HepG2 (cell line): ENCODE data around the gene SPNS3.

Experiments used
- CEBPZ ChIP-seq: IDR thresholded peaks from 2 replicates; pipeline ENCODE4 v1.6.1; 2012; ENCODE audit warnings: low read length, improper control_type of control experiment
- CTCF ChIP-seq: sonication (generic); formaldehyde crosslinking; IDR thresholded peaks from 2 replicates; pipeline ENCODE4 v1.5.0; 2020; ENCODE audit warnings: mild to moderate bottlenecking, missing genetic modification reagents, moderate library complexity
- IKZF5 ChIP-seq: IDR thresholded peaks from 2 replicates; pipeline ENCODE4 v1.6.1; 2018; ENCODE audit warnings: missing genetic modification reagents, mild to moderate bottlenecking, missing compliant biosample characterization
- POLR2A ChIP-seq, 2 experiments: IDR thresholded peaks; 2 replicates each; pipeline ENCODE4 v1.6.1; 2011; ENCODE audit warnings: low read depth in 2 of 2, low read length in 2 of 2, mild to moderate bottlenecking in 1 of 2, moderate library complexity in 1 of 2; ENCODE audit not compliant: insufficient read depth in 1 of 2
- ZNF24 ChIP-seq: fragments of 450-650 bp; IDR thresholded peaks from 2 replicates; pipeline ENCODE4 v1.6.1; 2017; ENCODE audit warnings: antibody characterized with exemption, mild to moderate bottlenecking
- ZNF672 ChIP-seq: sonication (generic); formaldehyde crosslinking; IDR thresholded peaks from 2 replicates; pipeline ENCODE4 v1.8.1; 2022; ENCODE audit warnings: missing genetic modification reagents

- TF ChIP-seq IKZF5 (CRISPR knock-in tag) (no peak), CEBPZ (no peak), POLR2A (IDR thresholded peaks at IDR 0.05; ENCODE audit: insufficient read depth in 1 of 2, low read depth in 2 of 2, low read length in 2 of 2) (no peak), CTCF (CRISPR knock-in tag) (no peak), ZNF24 (no peak), ZNF672 (CRISPR knock-in tag) (no peak)
Observed at GRCh38 chr17:4509923-4510617, 76.3 kb downstream of the SPNS3 start.
